ENCODE data around the gene IFT52. TPM values are rescaled to one million over a fixed set of nuclear protein-coding genes. Genes with fewer than 3 reads are reported as not detected.
A peak's percentile ranks its signal among the peaks of the same experiment; 100 is the strongest.

IFT52 gene
- total RNA-seq, 1 experiment from 2014 or later, result 46.4 TPM

DNA sequence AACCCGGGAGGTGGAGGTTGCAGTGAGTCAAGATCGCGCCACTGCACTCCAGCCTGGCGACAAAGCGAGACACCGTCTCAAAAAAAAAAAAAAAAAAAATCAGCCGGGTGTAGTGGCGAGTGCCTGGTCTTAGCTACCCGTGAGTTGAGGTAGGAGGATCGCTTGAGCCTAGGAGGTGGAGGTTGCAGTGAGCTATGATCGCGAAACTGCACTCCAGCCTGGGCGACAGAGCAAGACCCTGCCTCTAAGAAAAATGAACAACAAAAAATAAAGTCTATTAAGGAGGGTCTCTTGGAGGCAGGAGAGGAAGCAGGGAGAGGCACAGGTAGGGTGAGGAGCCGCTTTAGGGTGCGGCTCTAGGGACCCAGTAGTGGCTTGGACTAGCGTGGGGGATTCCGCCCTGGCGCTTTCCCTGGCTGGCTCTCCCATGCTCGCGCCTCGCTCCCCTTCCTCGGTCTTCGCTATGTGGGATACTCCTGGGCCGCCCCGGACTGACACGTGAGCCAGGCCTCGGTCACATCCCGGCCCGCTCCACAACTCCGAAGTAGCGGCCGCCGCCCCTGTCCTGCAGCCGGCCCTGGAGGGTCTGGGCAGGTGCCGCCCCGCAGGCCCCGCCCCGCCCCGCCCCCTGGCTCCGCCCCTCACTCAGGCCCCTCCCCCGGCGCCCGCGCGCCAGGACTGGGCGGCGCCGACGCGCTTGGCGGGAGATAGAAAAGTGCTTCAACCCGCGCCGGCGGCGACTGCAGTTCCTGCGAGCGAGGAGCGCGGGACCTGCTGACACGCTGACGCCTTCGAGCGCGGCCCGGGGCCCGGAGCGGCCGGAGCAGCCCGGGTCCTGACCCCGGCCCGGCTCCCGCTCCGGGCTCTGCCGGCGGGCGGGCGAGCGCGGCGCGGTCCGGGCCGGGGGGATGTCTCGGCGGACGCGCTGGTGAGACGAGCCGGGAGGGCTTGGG, 75.9 kb downstream of the IFT52 start, which contains the start of gene MYBL2:
TSS of gene MYBL2 (plus strand) at position 739 of the 953 bp plus-strand sequence. CDS start at position 909, 170 bp downstream.
- H3K27ac ChIP-seq, result no peak within 1 kb of the TSS
- H3K27me3 ChIP-seq (ENCODE audit: insufficient read depth, low read depth), result no peaks in the 10 kb centered on the region
- H3K9me3 ChIP-seq (ENCODE audit: insufficient read depth, low read depth), result no peaks in the 10 kb centered on the region
- no peak for TF ChIP-seq EZH2 (IDR thresholded peaks at IDR 0.05; ENCODE audit: low read depth)
- no peak for TF ChIP-seq CTCF (conservative IDR thresholded peaks at IDR 0.05)
- CTCF ChIA-PET, result interaction anchor here (0.6 kb wide), 1 partner anchor 143 kb away, joined by 11 read pairs; no protein-coding TSS in a partner anchor
- no peaks in the 10 kb centered on the region for H3K9me2 ChIP-seq (ENCODE audit: insufficient read depth)
- H4K20me1 ChIP-seq (ENCODE audit: insufficient read depth), result 0 out of 2 replicates have a peak, but pooled peaks cover 6% of the 10 kb centered on the region
- DNase-seq, result peak; percentile 40 to 72
- H3K4me1 ChIP-seq (replicated peaks; ENCODE audit: insufficient read depth), result peaks cover 33% of the 10 kb centered on the region
- BruUV-seq (replicated peaks), result TSS peak; percentile 36
- H3K36me3 ChIP-seq (ENCODE audit: low read depth), result no peaks in the 10 kb centered on the region
- peaks cover 28% of the 10 kb centered on the region; the same call in 1 of the 2 replicates for H3F3A ChIP-seq (ENCODE audit: insufficient read depth, low read depth)
- intact Hi-C loops (cut with micrococcal nuclease; ENCODE audit: unreplicated experiment), result loop anchor here (5.0 kb wide), 1 partner anchor 209 kb away; the partner anchor contains the start of gene SRSF6
- peak within 1 kb of the TSS; percentile 70 for H3K4me3 ChIP-seq
- H3K79me2 ChIP-seq (ENCODE audit: low read depth), result peaks cover 29% of the 10 kb centered on the region
- POLR2A ChIA-PET (ENCODE audit: unreplicated experiment), result interaction anchor here (0.7 kb wide), 1 partner anchor 287 kb away, joined by 4 read pairs; no protein-coding TSS in a partner anchor
- H3K4me2 ChIP-seq, result peak within 1 kb of the TSS; percentile 97
- H2AFZ ChIP-seq, result peak within 1 kb of the TSS; percentile 82

- ChIA-PET CTCF (interaction anchor here (0.5 kb wide), 1 partner anchor 105 kb away, joined by 3 read pairs; no protein-coding TSS in a partner anchor), POLR2A (ENCODE audit: unreplicated experiment) (interaction anchor here (0.5 to 0.7 kb wide), 2 partner anchors 39 to 70 kb away, joined by 5 to 8 read pairs; no protein-coding TSS in a partner anchor)
- no peaks in the 10 kb centered on the region for H3K36me3 ChIP-seq (ENCODE audit: low read depth)
- intact Hi-C loops (cut with micrococcal nuclease; ENCODE audit: unreplicated experiment), result loop anchor here (5.0 kb wide), 1 partner anchor 210 kb away; the partner anchor contains the start of gene SRSF6
- peak in 1 of 2 experiments; percentile 24 for DNase-seq
- H4K20me1 ChIP-seq (ENCODE audit: insufficient read depth), result 0 out of 2 replicates have a peak, but pooled peaks cover 6% of the 10 kb centered on the region
- H3F3A ChIP-seq (ENCODE audit: insufficient read depth, low read depth), result peaks cover 28% of the 10 kb centered on the region; the same call in 1 of the 2 replicates
- BruUV-seq (replicated peaks), result no TSS peak
- no peak for TF ChIP-seq CTCF (conservative IDR thresholded peaks at IDR 0.05)
- no peak for TF ChIP-seq EZH2 (IDR thresholded peaks at IDR 0.05; ENCODE audit: low read depth)
- no peaks in the 10 kb centered on the region for H3K27me3 ChIP-seq (ENCODE audit: insufficient read depth, low read depth)
- H3K4me2 ChIP-seq, result peak overlapping the region; percentile 97
- no peaks in the 10 kb centered on the region for H3K9me2 ChIP-seq (ENCODE audit: insufficient read depth)
- H3K79me2 ChIP-seq (ENCODE audit: low read depth), result peaks cover 29% of the 10 kb centered on the region
- peaks cover 33% of the 10 kb centered on the region for H3K4me1 ChIP-seq (replicated peaks; ENCODE audit: insufficient read depth)
- no peak overlapping the region for H3K27ac ChIP-seq
- peak overlapping the region; percentile 70 for H3K4me3 ChIP-seq
- peak overlapping the region; percentile 82 for H2AFZ ChIP-seq
- no peaks in the 10 kb centered on the region for H3K9me3 ChIP-seq (ENCODE audit: insufficient read depth, low read depth)
These were observed 76.8 kb downstream of the IFT52 start for GRCh38 chr20:43667341-43668132.

All from PC-9 (cell line).